HG03520 (cell line): Measurements from ENCODE around the gene C6orf132.
"Not testable (repeated sequence)": the region's sequence is repeated elsewhere in the genome, so short reads cannot be mapped to it uniquely, and the experiment has no call there.

Source experiments
- ATAC-seq: cut with Tn5 transposase; IDR thresholded peaks from one replicate; pipeline ENCODE4 v1.9.1; 2021; ENCODE audit warnings: mild to moderate bottlenecking, moderate library complexity; ENCODE audit not compliant: unreplicated experiment

C6orf132 gene

GRCh38 chr6:42163981-42164380, 21.6 kb upstream of the C6orf132 start:
- no peak for ATAC-seq

- no peak for ATAC-seq
These were observed 20.4 kb upstream of the C6orf132 start for GRCh38 chr6:42162812-42163211.

GRCh38 chr6:42162384-42162783, 20.0 kb upstream of the C6orf132 start:
- no peak for ATAC-seq

- no peak for ATAC-seq
These were observed 17.1 kb upstream of the C6orf132 start for GRCh38 chr6:42159431-42160024.

GRCh38 chr6:42158631-42159030, 16.2 kb upstream of the C6orf132 start:
- ATAC-seq = no peak

- no peak for ATAC-seq
These were observed 15.6 kb upstream of the C6orf132 start for GRCh38 chr6:42158011-42158410.

GRCh38 chr6:42156638-42157037, 14.2 kb upstream of the C6orf132 start:
- ATAC-seq = no peak

- ATAC-seq = no peak
These were observed 12.9 kb upstream of the C6orf132 start for GRCh38 chr6:42155293-42155692.

- ATAC-seq = no peak
These were observed 12.2 kb upstream of the C6orf132 start for GRCh38 chr6:42154461-42155209.

GRCh38 chr6:42153921-42154320, 11.5 kb upstream of the C6orf132 start:
- no peak for ATAC-seq

GRCh38 chr6:42152528-42153213, 10.3 kb upstream of the C6orf132 start:
- ATAC-seq = not testable (repeated sequence)

- ATAC-seq = no peak
These were observed 9.6 kb upstream of the C6orf132 start for GRCh38 chr6:42152024-42152423.

GRCh38 chr6:42150254-42150653, 7.8 kb upstream of the C6orf132 start:
- ATAC-seq = no peak

- ATAC-seq = no peak
These were observed 5.6 kb upstream of the C6orf132 start for GRCh38 chr6:42148058-42148457.

GRCh38 chr6:42147138-42147562, 4.7 kb upstream of the C6orf132 start:
- ATAC-seq = no peak

GRCh38 chr6:42141603-42142117, 760 bp downstream of the C6orf132 start:
- no peak for ATAC-seq

GRCh38 chr6:42140756-42141602, 1.4 kb downstream of the C6orf132 start:
- no peak for ATAC-seq

GRCh38 chr6:42140032-42140431, 2.4 kb downstream of the C6orf132 start:
- ATAC-seq = no peak

- no peak for ATAC-seq
These were observed 3.5 kb downstream of the C6orf132 start for GRCh38 chr6:42138630-42139619.

GRCh38 chr6:42138190-42138589, 4.2 kb downstream of the C6orf132 start:
- no peak for ATAC-seq
